Transverse colon (tissue), 4 donors: ENCODE results near the gene LRRC8A. TPM values are rescaled to one million over a fixed set of nuclear protein-coding genes. Genes with fewer than 3 reads are reported as not detected.
"Not testable (repeated sequence)": the region's sequence is repeated elsewhere in the genome, so short reads cannot be mapped to it uniquely, and the experiment has no call there.

Experiments used
- DNase-seq: peaks from one replicate; pipeline ENCODE4 v3.0.0-alpha.2; 2019
- H3K27ac ChIP-seq, 4 donors: fragments of 200-600 bp; sonication (generic); 2 replicates each; pipeline ENCODE4 v1.5.1; 2016 to 2018; ENCODE audit warnings: inconsistent platforms in 4 of 4
- H3K27me3 ChIP-seq: fragments of 200-600 bp; sonication (generic); 2 replicates; pipeline ENCODE4 v1.5.1; 2017; ENCODE audit warnings: inconsistent platforms
- H3K36me3 ChIP-seq, 4 donors: fragments of 200-600 bp; sonication (generic); 2 replicates each; pipeline ENCODE4 v1.5.1; 2017 to 2019; ENCODE audit warnings: inconsistent platforms in 4 of 4
- H3K4me1 ChIP-seq, 4 donors: fragments of 200-600 bp; sonication (generic); 2 replicates each; pipeline ENCODE4 v1.5.1; 2017 to 2020; ENCODE audit warnings: inconsistent platforms in 4 of 4
- H3K4me3 ChIP-seq, 4 donors: fragments of 200-600 bp; sonication (generic); 1 replicate in 1 of 4; 2 replicates in 3 of 4; pipeline versions ENCODE4 v1.5.1 to v1.6.1; 2017 to 2019; ENCODE audit warnings: inconsistent platforms in 4 of 4
- H3K9me3 ChIP-seq, 2 donors: fragments of 200-600 bp; sonication (generic); 2 replicates each; pipeline ENCODE4 v1.5.1; 2017 to 2019; ENCODE audit warnings: inconsistent platforms in 2 of 2
- CTCF ChIP-seq, 5 experiments: fragments of 200-600 bp in 3 of 5; fragments of 450-650 bp in 2 of 5; sonication (generic) in 3 of 5; IDR thresholded peaks; 1 replicate in 2 of 5; 2 replicates in 3 of 5; pipeline ENCODE4 v1.5.1; 2016 to 2017; ENCODE audit warnings: antibody characterized with exemption in 5 of 5, inconsistent platforms in 3 of 5, mild to moderate bottlenecking in 2 of 5, moderate library complexity in 1 of 5
- EP300 ChIP-seq: sonication (generic); formaldehyde crosslinking; IDR thresholded peaks from one replicate; pipeline ENCODE4 v1.6.1; 2017; ENCODE audit warnings: antibody characterized with exemption, low read depth
- POLR2A ChIP-seq: fragments of 450-650 bp; IDR thresholded peaks from one replicate; pipeline ENCODE4 v1.6.1; 2016; ENCODE audit warnings: antibody characterized with exemption, mild to moderate bottlenecking, moderate library complexity
- POLR2AphosphoS5 ChIP-seq, 3 donors: sonication (generic); formaldehyde crosslinking; IDR thresholded peaks; one replicate each; pipeline ENCODE4 v1.6.1; 2016; ENCODE audit warnings: antibody characterized with exemption in 3 of 3
- WGBS, 2 donors: methylation state at CpG; one replicate each; pipeline ENCODE4 v1.1.5; 2018; ENCODE audit warnings: low coverage in 1 of 2; 5-methylcytosine and 5-hydroxymethylcytosine counted together
- in situ Hi-C, 4 donors: fragments of 200-750 bp; cut with MboI; loops; one replicate each; pipeline versions ENCODE4 v1.15.0 to v1.15.1; 2017; ENCODE audit warnings: low sequenced_read_pairs in 3 of 4, low pct_ligation_motif_present in 1 of 4, low pct_unique_long_range_greater_than_20kb in 1 of 4
- intact Hi-C: fragments of 100-400 bp; cut with DNase I; formaldehyde crosslinking; loops from one replicate; pipeline ENCODE4 v1.15.1; 2023; ENCODE audit warnings: low total_unique reads
- total RNA-seq, 4 donors: library from RNA; depleted of rRNA; stranded (reverse); fragments of >200 nt; gene quantifications; one replicate each; pipeline ENCODE4 v1.1.0, GENCODE V29; 2016

LRRC8A gene
- total RNA-seq, 4 donors from 2014 or later: 29.4 to 116 (median 35.5) TPM

- DNase-seq, H3K4me3 ChIP-seq, H3K27ac ChIP-seq, H3K36me3 ChIP-seq, H3K27me3 ChIP-seq, in situ Hi-C loops, H3K9me3 ChIP-seq, H3K4me1 ChIP-seq, intact Hi-C loops: not testable (repeated sequence)
- 80 to 96% methylated on average over 3 to 7 of the region's 7 CpGs for WGBS, 2 donors
Measured at GRCh38 chr9:128858476-128858875, 23.5 kb upstream of the LRRC8A start.

DNA sequence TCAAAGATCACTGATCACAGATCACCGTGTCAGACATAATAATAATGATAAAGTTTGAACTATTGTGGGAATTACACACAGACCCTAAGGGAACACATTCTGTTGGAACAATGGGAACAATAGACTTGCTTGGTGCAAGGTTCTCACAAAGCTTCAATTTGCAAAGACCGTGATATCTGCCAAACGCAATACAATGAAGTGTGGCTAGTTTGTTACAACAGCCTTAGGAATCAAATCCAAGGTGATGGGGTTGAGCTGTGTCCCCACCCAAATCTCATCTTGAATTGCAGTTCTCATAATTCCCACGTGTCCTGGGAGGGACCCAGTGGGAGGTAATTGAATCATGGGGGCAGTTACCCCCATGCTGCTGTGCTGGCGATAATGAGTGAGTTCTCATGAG lies 21.0 kb upstream of the LRRC8A start:
- intact Hi-C loops (no loop called here), in situ Hi-C loops (loop anchor here (5.0 to 10.0 kb wide), 3 partner anchors 61 to 66 kb away; partner anchors contain the start of gene PHYHD1 (in 3 of the 4))
- Histone ChIP-seq H3K27me3 (no peaks in the 10 kb centered on the region), H3K36me3 (no peaks in the 10 kb centered on the region), H3K27ac (no peak overlapping the region), H3K4me1 (peaks cover 0 to 7% (median 2%) of the 10 kb centered on the region in 4 donors), H3K4me3 (no peak overlapping the region), H3K9me3 (no peaks in the 10 kb centered on the region)
- WGBS, 2 donors: 82 to 100% methylated on average over 2 to 5 of the region's 5 CpGs
- no peak for DNase-seq
- TF ChIP-seq EP300 (no peak), POLR2AphosphoS5 (IDR thresholded peaks at IDR 0.05) (no peak), CTCF (IDR thresholded peaks at IDR 0.05) (no peak), POLR2A (no peak)

- intact Hi-C loops (no loop called here), in situ Hi-C loops (loop anchor here (5.0 to 10.0 kb wide), 3 partner anchors 61 to 66 kb away; partner anchors contain the start of gene PHYHD1 (in 3 of the 4))
- H3K36me3 ChIP-seq: no peaks in the 10 kb centered on the region
- DNase-seq: no peak
- peaks cover 0 to 7% (median 2%) of the 10 kb centered on the region in 4 donors for H3K4me1 ChIP-seq
- H3K27me3 ChIP-seq: no peaks in the 10 kb centered on the region
- no peak overlapping the region for H3K4me3 ChIP-seq
- WGBS, 2 donors: 79 to 100% methylated on average over 1 to 6 of the region's 6 CpGs
- no peak overlapping the region for H3K27ac ChIP-seq
- H3K9me3 ChIP-seq: no peaks in the 10 kb centered on the region
- TF ChIP-seq POLR2AphosphoS5 (IDR thresholded peaks at IDR 0.05): no peak
- TF ChIP-seq POLR2A: no peak
- no peak for TF ChIP-seq CTCF (IDR thresholded peaks at IDR 0.05)
- no peak for TF ChIP-seq EP300
Measured at GRCh38 chr9:128861501-128861900, 20.4 kb upstream of the LRRC8A start.

GRCh38 chr9:128862401-128862851 lies 19.5 kb upstream of the LRRC8A start:
- DNase-seq: peak; percentile 33
- 59% methylated on average over 6 of the region's 6 CpGs; no CpG with 5 or more reads in 1 of the 2 donors for WGBS, 2 donors
- intact Hi-C loops: no loop called here

More at GRCh38 chr9:128862401-128862851, 19.5 kb upstream of the LRRC8A start:
- in situ Hi-C loops: loop anchor here (5.0 to 10.0 kb wide), 3 partner anchors 60 to 65 kb away; partner anchors contain the start of gene PHYHD1 (in 3 of the 4)
- Histone ChIP-seq H3K27ac (no peak overlapping the region), H3K36me3 (no peaks in the 10 kb centered on the region), H3K27me3 (no peaks in the 10 kb centered on the region), H3K9me3 (no peaks in the 10 kb centered on the region), H3K4me1 (peaks cover 0 to 7% (median 2%) of the 10 kb centered on the region in 4 donors), H3K4me3 (no peak overlapping the region)
- TF ChIP-seq POLR2AphosphoS5 (IDR thresholded peaks at IDR 0.05): no peak
- no peak for TF ChIP-seq CTCF (IDR thresholded peaks at IDR 0.05)
- no peak for TF ChIP-seq POLR2A
- TF ChIP-seq EP300: no peak
